Measurements from ENCODE around the gene CENPQ.

Gene CENPQ

GRCh38 chr6:49506569-49507111 is 43.5 kb downstream of the CENPQ start:
- no peak for DNase-seq

- no peak for DNase-seq
These were observed 46.2 kb downstream of the CENPQ start for GRCh38 chr6:49509342-49509741.

- DNase-seq, result no peak
These were observed 50.2 kb downstream of the CENPQ start for GRCh38 chr6:49513153-49513989.

GRCh38 chr6:49514571-49515484 is 51.7 kb downstream of the CENPQ start:
- no peak for DNase-seq

- DNase-seq, result no peak
These were observed 52.4 kb downstream of the CENPQ start for GRCh38 chr6:49515485-49516146.

- no peak for DNase-seq
These were observed 53.0 kb downstream of the CENPQ start for GRCh38 chr6:49516147-49516505.

- no peak for DNase-seq
These were observed 54.7 kb downstream of the CENPQ start for GRCh38 chr6:49517919-49518318.

DNA sequence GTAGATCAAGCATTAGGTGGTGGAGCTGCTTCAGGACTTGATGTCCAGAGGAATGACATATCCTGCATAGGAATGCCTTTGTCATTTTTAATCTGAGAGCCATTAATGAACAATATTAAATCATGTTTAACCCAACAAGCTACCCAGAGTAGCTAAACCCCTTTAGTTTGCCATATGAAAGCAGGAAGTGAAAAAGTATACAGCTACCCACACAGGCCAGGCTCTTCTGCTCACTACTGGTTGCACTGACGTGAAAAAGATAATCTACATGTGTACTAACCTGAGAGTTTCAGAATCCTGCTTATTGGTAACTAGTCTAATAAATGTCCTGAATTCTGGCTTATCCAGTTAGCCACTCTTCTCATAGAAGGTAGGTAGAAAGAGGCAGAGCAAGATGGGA is 56.5 kb downstream of the CENPQ start:
- no peak for DNase-seq

DNA sequence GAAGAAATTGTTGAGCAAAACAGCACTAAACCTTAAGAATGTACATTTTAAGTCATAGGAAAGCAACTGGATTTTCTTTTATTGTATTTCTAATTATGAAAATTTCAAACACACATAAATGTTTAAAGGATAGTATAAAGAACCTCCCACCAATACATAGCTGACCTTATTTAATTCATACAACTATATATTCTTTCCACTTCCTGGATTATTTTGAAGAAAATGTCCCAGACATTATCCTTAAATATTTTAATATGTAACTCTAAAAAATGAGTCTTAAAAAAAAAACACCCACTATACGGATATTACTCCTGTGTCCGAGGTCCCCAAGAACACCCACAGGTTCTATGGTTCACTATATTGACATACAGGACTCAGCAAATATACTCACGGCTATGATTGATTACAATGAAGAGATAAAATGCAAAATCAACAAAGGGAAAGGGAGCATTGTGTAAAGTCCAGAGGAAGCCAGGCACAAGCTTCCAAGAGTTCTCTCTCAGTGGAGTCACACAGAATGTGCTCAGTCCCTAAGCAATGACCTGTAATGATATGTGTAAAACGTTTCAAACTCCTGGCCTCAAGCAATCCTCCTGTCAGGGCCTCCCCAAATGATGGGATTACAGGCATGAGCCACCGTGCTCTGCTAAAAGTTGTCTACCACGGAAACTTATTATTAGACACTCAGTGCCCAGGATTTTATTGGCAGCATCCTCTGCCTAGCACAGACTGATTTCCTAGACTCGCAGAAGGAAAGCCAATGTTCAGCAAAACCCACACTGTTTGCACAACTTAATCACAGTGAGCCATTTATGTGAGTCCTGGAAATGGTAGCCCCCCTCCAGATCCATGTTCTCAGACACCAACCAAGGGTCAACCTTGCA is 59.8 kb downstream of the CENPQ start:
- no peak for DNase-seq

GRCh38 chr6:49523901-49524300 is 60.7 kb downstream of the CENPQ start:
- DNase-seq, result no peak

DNA sequence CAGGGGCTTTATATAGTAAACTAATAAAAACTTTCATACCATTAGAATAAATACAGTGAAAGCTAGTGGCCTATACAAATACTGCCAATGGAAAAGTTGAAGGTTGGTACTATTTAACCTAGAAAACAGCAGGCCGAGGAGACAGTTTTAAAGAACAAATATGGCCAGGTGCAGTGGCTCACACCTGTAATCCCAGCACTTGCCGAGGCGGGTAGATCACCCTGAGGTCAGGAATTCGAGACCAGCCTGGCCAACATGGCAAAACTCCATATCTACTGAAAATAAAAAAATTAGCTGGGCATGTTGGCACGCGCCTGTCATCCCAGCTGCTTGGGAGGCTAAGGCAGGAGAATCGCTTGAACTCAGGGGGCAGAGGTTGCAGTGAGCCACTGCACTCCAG is 61.4 kb downstream of the CENPQ start:
- DNase-seq, result no peak

DNA sequence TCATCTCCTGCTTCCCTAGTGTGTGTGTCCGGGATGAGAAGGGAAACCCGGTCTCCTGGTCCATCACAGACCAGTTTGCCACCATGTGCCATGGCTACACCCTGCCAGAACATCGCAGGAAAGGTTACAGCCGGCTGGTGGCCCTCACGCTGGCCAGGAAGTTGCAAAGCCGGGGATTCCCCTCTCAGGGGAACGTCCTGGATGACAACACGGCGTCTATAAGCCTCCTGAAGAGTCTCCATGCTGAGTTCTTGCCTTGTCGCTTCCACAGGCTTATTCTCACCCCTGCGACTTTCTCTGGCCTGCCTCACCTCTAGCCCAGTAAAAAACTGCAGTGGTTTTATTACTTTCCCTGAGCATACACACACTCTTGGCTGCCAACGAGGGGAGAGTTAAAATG is 63.4 kb downstream of the CENPQ start:
- DNase-seq, result no peak

- DNase-seq, result no peak
These were observed 64.2 kb downstream of the CENPQ start for GRCh38 chr6:49527320-49527719.

- no peak for DNase-seq
These were observed 65.4 kb downstream of the CENPQ start for GRCh38 chr6:49528571-49528970.

GRCh38 chr6:49530141-49530776 is 67.1 kb downstream of the CENPQ start:
- DNase-seq, result no peak

DNA sequence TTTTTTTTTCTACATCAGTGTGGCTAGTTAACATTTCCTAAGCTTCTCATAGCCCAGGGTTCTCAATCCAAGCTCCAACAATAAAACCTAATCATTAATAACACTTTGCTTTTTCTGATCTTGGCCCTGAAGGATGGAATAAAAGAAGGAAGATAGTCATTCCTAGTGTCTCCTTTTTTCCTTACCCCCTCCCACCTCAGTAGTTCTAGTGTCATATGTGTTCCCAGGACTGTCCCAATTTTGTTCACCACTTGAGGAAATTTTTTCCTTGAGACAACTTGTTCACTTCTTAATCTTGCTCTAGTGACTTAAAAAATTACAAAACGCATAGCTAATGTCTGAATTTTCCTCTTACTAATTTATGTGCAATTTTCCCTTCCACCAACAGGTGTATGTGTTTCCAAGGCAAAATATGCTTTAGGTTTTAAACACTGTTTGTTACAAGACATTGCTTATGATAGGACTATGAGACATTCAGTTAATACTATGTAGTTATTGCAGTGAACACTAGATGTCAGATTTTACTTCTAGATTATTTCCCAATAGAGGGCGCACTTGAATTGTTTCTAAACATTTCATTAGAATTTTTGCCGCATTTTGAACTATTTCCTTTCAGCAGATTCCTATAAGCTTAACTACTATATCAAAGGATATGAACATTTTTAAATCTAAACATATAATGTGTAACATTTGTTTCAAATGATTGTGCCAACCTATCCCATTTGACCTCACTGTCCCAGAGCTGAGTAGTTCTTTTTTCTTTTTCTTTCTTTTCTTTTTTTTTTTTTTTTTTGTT is 68.8 kb downstream of the CENPQ start:
- no peak for DNase-seq

DNA sequence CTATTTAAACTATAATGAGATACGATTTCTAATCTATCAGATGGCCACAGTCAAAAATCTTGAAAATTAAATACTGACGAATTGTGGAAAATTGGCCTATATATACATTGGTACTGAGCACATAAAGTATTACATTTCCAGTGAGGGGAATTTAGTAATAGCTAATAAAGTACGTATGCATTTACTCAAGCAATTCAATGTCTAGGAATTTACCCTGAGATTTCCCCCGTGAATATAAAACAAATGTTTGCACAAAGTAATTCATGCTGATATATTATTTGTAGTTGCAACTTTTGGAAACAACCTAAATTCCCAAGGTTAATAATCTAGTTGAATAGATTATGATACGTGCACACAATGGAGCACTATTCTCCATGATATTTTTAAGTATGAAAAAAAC is 72.6 kb downstream of the CENPQ start:
- DNase-seq, result no peak

GRCh38 chr6:49539102-49539501 is 75.9 kb downstream of the CENPQ start:
- DNase-seq, result no peak

DNA sequence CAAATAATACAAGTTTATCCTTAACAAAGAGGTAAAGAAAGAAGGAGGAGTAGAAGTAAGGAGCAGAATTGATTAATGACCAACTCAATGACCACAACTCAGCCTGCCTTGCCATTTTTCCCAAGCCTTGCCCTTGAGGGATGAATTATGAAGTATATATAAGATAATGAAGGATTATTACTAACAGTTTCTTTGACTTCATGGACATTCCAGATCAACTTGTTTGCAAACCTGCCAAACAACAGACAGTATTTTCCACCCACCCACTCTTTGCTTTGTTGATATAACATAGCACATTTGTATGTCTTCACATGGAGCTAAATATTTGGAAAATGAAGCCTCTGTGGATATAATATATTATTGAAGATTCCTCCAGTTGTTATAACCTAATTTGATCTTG is 77.4 kb downstream of the CENPQ start:
- no peak for DNase-seq

DNA sequence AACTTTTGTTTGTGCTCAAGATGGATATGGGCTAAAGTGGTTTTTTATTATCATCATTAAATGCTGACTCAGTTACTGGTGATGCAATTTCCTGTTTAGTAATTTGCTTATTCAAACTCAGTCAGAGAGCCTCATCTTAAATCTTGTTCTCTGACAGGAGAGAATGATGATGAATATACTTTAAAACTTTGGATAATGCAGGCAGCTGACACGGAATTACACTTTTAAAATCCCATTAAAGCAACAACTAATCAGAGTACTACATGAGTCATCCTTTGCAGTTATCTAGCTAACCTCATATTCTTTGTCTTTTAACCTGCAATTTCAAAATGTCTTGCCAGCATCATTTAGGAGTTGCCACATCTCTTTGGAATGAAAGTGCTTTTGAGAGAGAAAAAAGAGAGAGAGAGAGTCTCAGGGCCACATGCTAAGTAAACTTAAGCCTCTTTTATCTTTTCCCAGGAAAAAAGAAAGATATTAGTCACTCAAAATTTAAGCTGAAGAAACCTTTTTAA is 78.1 kb downstream of the CENPQ start:
- no peak for DNase-seq

- no peak for DNase-seq
These were observed 78.8 kb downstream of the CENPQ start for GRCh38 chr6:49541936-49542335.

Measured in GOT3 (cell line).